ENCODE measurements around the gene ELP5.

The ELP5 gene

GRCh38 chr17:7262935-7263800, 11.2 kb downstream of the ELP5 start:
- H3K4me3 ChIP-seq (ENCODE audit: low read depth, low read length), result no peak overlapping the region
- no peak for TF ChIP-seq CTCF (IDR thresholded peaks at IDR 0.05; ENCODE audit: borderline replicate concordance, insufficient read depth, low read depth, low read length)

- no peak overlapping the region for H3K4me3 ChIP-seq (ENCODE audit: low read depth, low read length)
These were observed 11.7 kb downstream of the ELP5 start for GRCh38 chr17:7263801-7264078.

GRCh38 chr17:7266784-7267183, 14.8 kb downstream of the ELP5 start:
- TF ChIP-seq CTCF (IDR thresholded peaks at IDR 0.05; ENCODE audit: borderline replicate concordance, insufficient read depth, low read depth, low read length), result no peak
- no peak overlapping the region for H3K4me3 ChIP-seq (ENCODE audit: low read depth, low read length)

More at GRCh38 chr17:7263801-7264078, 11.7 kb downstream of the ELP5 start:
- TF ChIP-seq CTCF (IDR thresholded peaks at IDR 0.05; ENCODE audit: borderline replicate concordance, insufficient read depth, low read depth, low read length), result no peak

GRCh38 chr17:7279448-7279847, 27.4 kb downstream of the ELP5 start:
- no peak for TF ChIP-seq CTCF (IDR thresholded peaks at IDR 0.05; ENCODE audit: borderline replicate concordance, insufficient read depth, low read depth, low read length)
- H3K4me3 ChIP-seq (ENCODE audit: low read depth, low read length), result no peak overlapping the region

GRCh38 chr17:7280519-7281073, 28.6 kb downstream of the ELP5 start:
- peak overlapping the region; percentile 30 for H3K4me3 ChIP-seq (ENCODE audit: low read depth, low read length)
- peak; percentile 84 for TF ChIP-seq CTCF (IDR thresholded peaks at IDR 0.05; ENCODE audit: borderline replicate concordance, insufficient read depth, low read depth, low read length)

GRCh38 chr17:7281074-7281952, 29.3 kb downstream of the ELP5 start, which contains the start of gene SLC2A4:
Gene SLC2A4, plus strand, starts transcription at chr17:7281718. Its CDS starts 217 bp downstream, at chr17:7281935.
- no peak for TF ChIP-seq CTCF (IDR thresholded peaks at IDR 0.05; ENCODE audit: borderline replicate concordance, insufficient read depth, low read depth, low read length)
- H3K4me3 ChIP-seq (ENCODE audit: low read depth, low read length), result peak within 1 kb of the TSS; percentile 53
